WTC11 (cell line): ENCODE data around the gene ADGRL3. TPM values are rescaled to one million over a fixed set of nuclear protein-coding genes. Genes with fewer than 3 reads are reported as not detected.
A peak's percentile ranks its signal among the peaks of the same experiment; 100 is the strongest.

Source experiments
- ATAC-seq: fragments of 200-7000 bp; cut with Tn5 transposase; 2 replicates; pipeline ENCODE4 v1.10.0; 2021; ENCODE audit warnings: mild to moderate bottlenecking, moderate library complexity
- CTCF ChIA-PET: fragments of 300-600 bp; sonication (Branson Sonifier 250); formaldehyde crosslinking; loops from one replicate; lab custom pipeline; 2021; ENCODE audit warnings: antibody characterized with exemption; lab: Charles Lee
- POLR2A ChIA-PET: fragments of 350-600 bp; sonication (Branson Sonifier 250); formaldehyde crosslinking; loops from one replicate; lab custom pipeline; 2021; ENCODE audit warnings: antibody characterized with exemption; lab: Charles Lee
- DNase-seq: peaks from one replicate; pipeline ENCODE4 v3.0.0; 2021; ENCODE audit warnings: low spot score
- H3K27ac Mint-ChIP-seq: 2 replicates; pipeline ENCODE4 v1.8.0; 2021; ENCODE audit warnings: mixed read lengths
- H3K27me3 Mint-ChIP-seq: 2 replicates; pipeline ENCODE4 v1.8.0; 2021; ENCODE audit warnings: low read depth, mild to moderate bottlenecking, moderate library complexity, mixed read lengths
- H3K36me3 Mint-ChIP-seq: 2 replicates; pipeline ENCODE4 v1.8.0; 2021; ENCODE audit warnings: mixed read lengths
- H3K4me1 Mint-ChIP-seq: 2 replicates; pipeline ENCODE4 v1.8.0; 2022; ENCODE audit warnings: mixed read lengths
- H3K4me3 Mint-ChIP-seq: 2 replicates; pipeline ENCODE4 v1.8.0; 2021; ENCODE audit warnings: mild to moderate bottlenecking, moderate library complexity, mixed read lengths
- H3K9me3 Mint-ChIP-seq: 2 replicates; pipeline ENCODE4 v1.8.0; 2021; ENCODE audit warnings: mixed read lengths
- ARID4B ChIP-seq: sonication (generic); formaldehyde crosslinking; IDR thresholded peaks from 2 replicates; pipeline ENCODE4 v1.8.0; 2023; ENCODE audit warnings: missing genetic modification reagents, mild to moderate bottlenecking, borderline replicate concordance
- ATF1 ChIP-seq: sonication (generic); formaldehyde crosslinking; IDR thresholded peaks from 2 replicates; pipeline ENCODE4 v1.8.1; 2023; ENCODE audit warnings: mild to moderate bottlenecking, moderate library complexity, missing genetic modification reagents
- ATF3 ChIP-seq: sonication (generic); formaldehyde crosslinking; conservative IDR thresholded peaks from 2 replicates; pipeline ENCODE4 v1.8.1; 2022; ENCODE audit warnings: mild to moderate bottlenecking, missing genetic modification reagents
- EMX1 ChIP-seq: fragments of 250-450 bp; sonication (Bioruptor Pico); IDR thresholded peaks from 2 replicates; pipeline ENCODE4 v1.8.0; 2021; ENCODE audit warnings: mild to moderate bottlenecking
- ESRRA ChIP-seq: sonication (generic); formaldehyde crosslinking; IDR thresholded peaks from 2 replicates; pipeline ENCODE4 v1.8.1; 2022; ENCODE audit warnings: mild to moderate bottlenecking, missing genetic modification reagents, borderline replicate concordance
- FOXP1 ChIP-seq: sonication (generic); formaldehyde crosslinking; IDR thresholded peaks from 2 replicates; pipeline ENCODE4 v1.8.0; 2022; ENCODE audit warnings: missing genetic modification reagents, mild to moderate bottlenecking, moderate library complexity, borderline replicate concordance
- GTF2I ChIP-seq: fragments of 250-450 bp; sonication (Bioruptor Pico); conservative IDR thresholded peaks from 2 replicates; pipeline ENCODE4 v1.4.0; 2021; ENCODE audit warnings: mild to moderate bottlenecking
- HMGA2 ChIP-seq: fragments of 250-450 bp; sonication (Bioruptor Pico); IDR thresholded peaks from 2 replicates; pipeline ENCODE4 v1.4.0; 2021; ENCODE audit warnings: mild to moderate bottlenecking, moderate library complexity
- IRF1 ChIP-seq: sonication (generic); formaldehyde crosslinking; IDR thresholded peaks from 2 replicates; pipeline ENCODE4 v1.8.0; 2023; ENCODE audit warnings: missing genetic modification reagents
- RELA ChIP-seq: sonication (generic); formaldehyde crosslinking; IDR thresholded peaks from 2 replicates; pipeline ENCODE4 v1.8.1; 2022; ENCODE audit warnings: missing genetic modification reagents, mild to moderate bottlenecking, borderline replicate concordance
- SP1 ChIP-seq: sonication (generic); formaldehyde crosslinking; conservative IDR thresholded peaks from 2 replicates; pipeline ENCODE4 v1.8.1; 2022; ENCODE audit warnings: missing genetic modification reagents
- TEAD1 ChIP-seq: sonication (generic); formaldehyde crosslinking; IDR thresholded peaks from 2 replicates; pipeline ENCODE4 v1.8.0; 2022; ENCODE audit warnings: mild to moderate bottlenecking, missing genetic modification reagents
- ZNF121 ChIP-seq: sonication (generic); formaldehyde crosslinking; IDR thresholded peaks from 2 replicates; pipeline ENCODE4 v1.8.0; 2023; ENCODE audit warnings: missing genetic modification reagents
- ZNF138 ChIP-seq: sonication (generic); formaldehyde crosslinking; conservative IDR thresholded peaks from 2 replicates; pipeline ENCODE4 v1.8.1; 2022; ENCODE audit warnings: mild to moderate bottlenecking, moderate library complexity, missing genetic modification reagents
- ZNF263 ChIP-seq: sonication (generic); formaldehyde crosslinking; IDR thresholded peaks from 2 replicates; pipeline ENCODE4 v1.8.1; 2022; ENCODE audit warnings: low read depth, mild to moderate bottlenecking, moderate library complexity, missing genetic modification reagents
- ZNF416 ChIP-seq: fragments of 250-450 bp; sonication (Bioruptor Pico); IDR thresholded peaks from 2 replicates; pipeline ENCODE4 v1.9.0; 2021; ENCODE audit warnings: mild to moderate bottlenecking, inconsistent platforms
- total RNA-seq: library from RNA; stranded (reverse); gene quantifications from 3 replicates; pipeline ENCODE4 v1.2.3, GENCODE V29; 2021
- TF ChIP-seq, protein P1 (sequence below): fragments of 250-450 bp; sonication (Bioruptor Pico); IDR thresholded peaks from 2 replicates; pipeline ENCODE4 v1.9.0; 2021; ENCODE audit warnings: mild to moderate bottlenecking
- TF ChIP-seq, protein P2 (sequence below): sonication (generic); formaldehyde crosslinking; IDR thresholded peaks from 2 replicates; pipeline ENCODE4 v1.8.1; 2023; ENCODE audit warnings: mild to moderate bottlenecking, missing genetic modification reagents, moderate library complexity
- TF ChIP-seq, protein P3 (sequence below): sonication (generic); formaldehyde crosslinking; IDR thresholded peaks from 2 replicates; pipeline ENCODE4 v1.8.1; 2023; ENCODE audit warnings: mild to moderate bottlenecking, missing genetic modification reagents

The ADGRL3 gene
- total RNA-seq, 1 experiment from 2014 or later = 8.7 TPM

- Mint-ChIP-seq H3K4me1 (peaks cover 24% of the 10 kb centered on the region), H3K27ac (0 out of 2 replicates have a peak overlapping the region, but pooled peaks have one; percentile 1), H3K9me3 (no peaks in the 10 kb centered on the region), H3K36me3 (no peaks in the 10 kb centered on the region), H3K27me3 (no peaks in the 10 kb centered on the region), H3K4me3 (no peak overlapping the region)
- DNase-seq (no peak), ATAC-seq (no peak)
- TF ChIP-seq SP1 (no peak), IRF1 (CRISPR knock-in tag) (no peak), GTF2I (CRISPR knock-in tag) (no peak), ESRRA (no peak), ARID4B (no peak), ZNF263 (CRISPR knock-in tag) (no peak), TEAD1 (no peak), ZNF138 (CRISPR knock-in tag) (no peak)
- TF ChIP-seq, protein P1, sequence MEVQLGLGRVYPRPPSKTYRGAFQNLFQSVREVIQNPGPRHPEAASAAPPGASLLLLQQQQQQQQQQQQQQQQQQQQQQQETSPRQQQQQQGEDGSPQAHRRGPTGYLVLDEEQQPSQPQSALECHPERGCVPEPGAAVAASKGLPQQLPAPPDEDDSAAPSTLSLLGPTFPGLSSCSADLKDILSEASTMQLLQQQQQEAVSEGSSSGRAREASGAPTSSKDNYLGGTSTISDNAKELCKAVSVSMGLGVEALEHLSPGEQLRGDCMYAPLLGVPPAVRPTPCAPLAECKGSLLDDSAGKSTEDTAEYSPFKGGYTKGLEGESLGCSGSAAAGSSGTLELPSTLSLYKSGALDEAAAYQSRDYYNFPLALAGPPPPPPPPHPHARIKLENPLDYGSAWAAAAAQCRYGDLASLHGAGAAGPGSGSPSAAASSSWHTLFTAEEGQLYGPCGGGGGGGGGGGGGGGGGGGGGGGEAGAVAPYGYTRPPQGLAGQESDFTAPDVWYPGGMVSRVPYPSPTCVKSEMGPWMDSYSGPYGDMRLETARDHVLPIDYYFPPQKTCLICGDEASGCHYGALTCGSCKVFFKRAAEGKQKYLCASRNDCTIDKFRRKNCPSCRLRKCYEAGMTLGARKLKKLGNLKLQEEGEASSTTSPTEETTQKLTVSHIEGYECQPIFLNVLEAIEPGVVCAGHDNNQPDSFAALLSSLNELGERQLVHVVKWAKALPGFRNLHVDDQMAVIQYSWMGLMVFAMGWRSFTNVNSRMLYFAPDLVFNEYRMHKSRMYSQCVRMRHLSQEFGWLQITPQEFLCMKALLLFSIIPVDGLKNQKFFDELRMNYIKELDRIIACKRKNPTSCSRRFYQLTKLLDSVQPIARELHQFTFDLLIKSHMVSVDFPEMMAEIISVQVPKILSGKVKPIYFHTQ (CRISPR knock-in tag) = no peak
- ChIA-PET CTCF (no interaction called here), POLR2A (no interaction called here)
Observed at GRCh38 chr4:61225656-61226055, 25.5 kb downstream of the ADGRL3 start.

GRCh38 chr4:61231421-61231820 is 31.3 kb downstream of the ADGRL3 start:
- CTCF ChIA-PET = no interaction called here
- Mint-ChIP-seq H3K4me3 (no peak overlapping the region), H3K27me3 (no peaks in the 10 kb centered on the region), H3K9me3 (no peaks in the 10 kb centered on the region), H3K36me3 (no peaks in the 10 kb centered on the region), H3K4me1 (no peaks in the 10 kb centered on the region; the same call in 1 of the 2 replicates), H3K27ac (no peak overlapping the region)
- no peak for DNase-seq
- no peak for ATAC-seq
- POLR2A ChIA-PET = interaction anchor here (1.0 kb wide), 1 partner anchor 26 kb away, joined by 3 read pairs; no protein-coding TSS in a partner anchor
- TF ChIP-seq FOXP1 (CRISPR knock-in tag) (no peak), RELA (CRISPR knock-in tag) (no peak), ATF1 (CRISPR knock-in tag) (no peak), HMGA2 (CRISPR knock-in tag) (no peak), ATF3 (no peak), ARID4B (no peak), ZNF121 (CRISPR knock-in tag) (no peak), EMX1 (no peak), ZNF416 (CRISPR knock-in tag) (no peak)
- TF ChIP-seq, protein P2, sequence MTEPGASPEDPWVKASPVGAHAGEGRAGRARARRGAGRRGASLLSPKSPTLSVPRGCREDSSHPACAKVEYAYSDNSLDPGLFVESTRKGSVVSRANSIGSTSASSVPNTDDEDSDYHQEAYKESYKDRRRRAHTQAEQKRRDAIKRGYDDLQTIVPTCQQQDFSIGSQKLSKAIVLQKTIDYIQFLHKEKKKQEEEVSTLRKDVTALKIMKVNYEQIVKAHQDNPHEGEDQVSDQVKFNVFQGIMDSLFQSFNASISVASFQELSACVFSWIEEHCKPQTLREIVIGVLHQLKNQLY = no peak
- TF ChIP-seq, protein P3, sequence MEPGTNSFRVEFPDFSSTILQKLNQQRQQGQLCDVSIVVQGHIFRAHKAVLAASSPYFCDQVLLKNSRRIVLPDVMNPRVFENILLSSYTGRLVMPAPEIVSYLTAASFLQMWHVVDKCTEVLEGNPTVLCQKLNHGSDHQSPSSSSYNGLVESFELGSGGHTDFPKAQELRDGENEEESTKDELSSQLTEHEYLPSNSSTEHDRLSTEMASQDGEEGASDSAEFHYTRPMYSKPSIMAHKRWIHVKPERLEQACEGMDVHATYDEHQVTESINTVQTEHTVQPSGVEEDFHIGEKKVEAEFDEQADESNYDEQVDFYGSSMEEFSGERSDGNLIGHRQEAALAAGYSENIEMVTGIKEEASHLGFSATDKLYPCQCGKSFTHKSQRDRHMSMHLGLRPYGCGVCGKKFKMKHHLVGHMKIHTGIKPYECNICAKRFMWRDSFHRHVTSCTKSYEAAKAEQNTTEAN (CRISPR knock-in tag) = no peak
